K562 (cell line): ENCODE results near the gene FOXP4. TPM values are rescaled to one million over a fixed set of nuclear protein-coding genes. Genes with fewer than 3 reads are reported as not detected.

ENCODE experiments used
- ATAC-seq: fragments of 200-7000 bp; cut with Tn5 transposase; 3 replicates; pipeline ENCODE4 v1.9.1; 2020; ENCODE audit warnings: moderate library complexity
- BruUV-seq: library from RNA; stranded (reverse); fragments of 400-500 nt; replicated peaks from 2 replicates; lab custom pipeline; 2021; lab: Mats Ljungman, UMichigan
- CTCF ChIA-PET: fragments of 300-600 bp; formaldehyde crosslinking; extraction: SDS; loops from one replicate; lab custom pipeline; 2021; ENCODE audit warnings: low intra/inter-chr PET ratio; lab: Yijun Ruan, JAX
- POLR2A ChIA-PET: fragments of 300-600, 350-650 bp; sonication (Branson Sonifier 250); formaldehyde crosslinking; extraction: SDS; loops from one replicate; lab custom pipeline; 2021; ENCODE audit warnings: antibody characterized with exemption, inconsistent platforms; lab: Yijun Ruan, JAX
- DNase-seq, 4 experiments: peaks; one replicate each; pipeline versions ENCODE4 v3.0.0 to v3.0.0-alpha.2; 2011 to 2018; ENCODE audit warnings: low spot score in 3 of 4, mixed read lengths in 3 of 4; ENCODE audit errors: extremely low read depth in 1 of 4
- FAIRE-seq: peaks from 2 replicates; lab custom pipeline; 2011; peaks lifted over from hg19 to GRCh38; lab: Jason Lieb, UNC
- H2AFZ ChIP-seq: 2 replicates; pipeline ENCODE4 v1.6.0; 2011; ENCODE audit warnings: low read depth, low read length, control low read depth, inconsistent platforms
- H3K27ac ChIP-seq: fragments of 200-600 bp; 3 replicates; pipeline ENCODE4 v1.8.0; 2011; ENCODE audit warnings: low read depth, mild to moderate bottlenecking, control low read depth, inconsistent platforms, low read length, moderate library complexity, mixed read lengths; ENCODE audit errors: extremely low read depth
- H3K27me3 ChIP-seq, 2 experiments: fragments of 300-600 bp in 1 of 2; 2 replicates in 1 of 2; 3 replicates in 1 of 2; pipeline versions ENCODE4 v1.6.0 to v1.8.0; 2011; ENCODE audit warnings: inconsistent platforms in 2 of 2, low read length in 2 of 2, mild to moderate bottlenecking in 1 of 2, mixed read lengths in 1 of 2, moderate library complexity in 1 of 2; ENCODE audit not compliant: control insufficient read depth in 2 of 2, insufficient read depth in 2 of 2
- H3K36me3 ChIP-seq: fragments of 300-600 bp; 3 replicates; pipeline ENCODE4 v1.8.0; 2011; ENCODE audit warnings: mild to moderate bottlenecking, low read length, inconsistent platforms; ENCODE audit not compliant: control insufficient read depth, insufficient read depth
- H3K4me1 ChIP-seq, 2 experiments: fragments of 200-600 bp in 1 of 2; replicated peaks in 1 of 2; 2 replicates in 1 of 2; 3 replicates in 1 of 2; pipeline versions ENCODE4 v1.5.1 to v1.8.0; 2011; ENCODE audit warnings: inconsistent platforms in 2 of 2, low read length in 2 of 2, mild to moderate bottlenecking in 1 of 2, mixed read lengths in 1 of 2, moderate library complexity in 1 of 2; ENCODE audit not compliant: control insufficient read depth in 2 of 2, insufficient read depth in 2 of 2
- H3K4me2 ChIP-seq: 2 replicates; pipeline ENCODE4 v1.6.1; 2011; ENCODE audit warnings: low read length, control low read depth, inconsistent platforms, mixed read lengths; ENCODE audit not compliant: insufficient read depth
- H3K4me3 ChIP-seq: fragments of 200-600 bp; sonication (generic), shearing (Covaris generic); 2 replicates; pipeline ENCODE4 v1.5.1; 2016; ENCODE audit warnings: control low read depth, inconsistent platforms
- H3K79me2 ChIP-seq: fragments of 200-600 bp; 3 replicates; pipeline ENCODE4 v1.8.0; 2011; ENCODE audit warnings: low read length, inconsistent platforms; ENCODE audit not compliant: control insufficient read depth, insufficient read depth
- H3K9ac ChIP-seq, 2 experiments: 2 replicates each; pipeline versions ENCODE4 v1.6.0 to v1.6.1; 2011; ENCODE audit warnings: low read depth in 2 of 2, low read length in 2 of 2, control low read depth in 1 of 2, inconsistent platforms in 1 of 2, mild to moderate bottlenecking in 1 of 2, mixed read lengths in 1 of 2; ENCODE audit not compliant: insufficient read depth in 1 of 2
- H3K9me1 ChIP-seq: one replicate; pipeline ENCODE4 v1.6.0; 2011; ENCODE audit warnings: inconsistent platforms, mild to moderate bottlenecking, low read length, moderate library complexity; ENCODE audit not compliant: control insufficient read depth, insufficient read depth
- H3K9me3 ChIP-seq: replicated peaks from 2 replicates; pipeline ENCODE4 v1.5.1; 2011; ENCODE audit warnings: low read depth, low read length, inconsistent platforms; ENCODE audit not compliant: control insufficient read depth, insufficient read depth
- H4K20me1 ChIP-seq: replicated peaks from 2 replicates; pipeline ENCODE4 v1.6.1; 2011; ENCODE audit warnings: low read length, inconsistent platforms, mixed read lengths; ENCODE audit not compliant: control insufficient read depth, insufficient read depth
- ASH1L ChIP-seq: fragments of 450-650 bp; IDR thresholded peaks from 2 replicates; pipeline ENCODE4 v1.6.1; 2018; ENCODE audit warnings: borderline replicate concordance, mild to moderate bottlenecking, low read depth; ENCODE audit not compliant: partially characterized antibody
- ERF ChIP-seq: fragments of 450-650 bp; formaldehyde crosslinking; IDR thresholded peaks from 2 replicates; pipeline ENCODE4 v1.4.0; 2020; ENCODE audit warnings: mild to moderate bottlenecking, mixed read lengths
- IRF1 ChIP-seq: sonication (generic); formaldehyde crosslinking; IDR thresholded peaks from 2 replicates; pipeline ENCODE4 v1.8.0; 2022; ENCODE audit warnings: missing genetic modification reagents, mild to moderate bottlenecking, borderline replicate concordance
- MAFF ChIP-seq: IDR thresholded peaks from 2 replicates; pipeline ENCODE4 v1.6.1; 2012; ENCODE audit warnings: low read length, improper control_type of control experiment
- NR2C1 ChIP-seq, 2 experiments: fragments of 450-650 bp; IDR thresholded peaks; 2 replicates each; pipeline ENCODE4 v1.6.1; 2017; ENCODE audit warnings: mild to moderate bottlenecking in 2 of 2, antibody characterized with exemption in 1 of 2, inconsistent platforms in 1 of 2, missing compliant biosample characterization in 1 of 2, missing genetic modification characterization in 1 of 2
- PHB2 ChIP-seq: fragments of 450-650 bp; IDR thresholded peaks from 2 replicates; pipeline ENCODE4 v1.6.1; 2017; ENCODE audit warnings: low read depth
- RFX5 ChIP-seq: IDR thresholded peaks from 2 replicates; pipeline ENCODE4 v1.6.1; 2011; ENCODE audit warnings: low read depth, mild to moderate bottlenecking, improper control_type of control experiment, low read length
- SNAPC5 ChIP-seq: fragments of 250-450 bp; sonication (Bioruptor Pico); IDR thresholded peaks from 2 replicates; pipeline ENCODE4 v1.8.0; 2021; ENCODE audit warnings: moderate library complexity, mild to moderate bottlenecking, inconsistent platforms
- SRSF3 ChIP-seq: fragments of 200-400 bp; formaldehyde crosslinking; IDR thresholded peaks from 2 replicates; pipeline ENCODE4 v1.6.1; 2016; ENCODE audit warnings: mild to moderate bottlenecking, low read length, moderate library complexity; ENCODE audit not compliant: insufficient read depth
- STAG1 ChIP-seq: sonication (generic); formaldehyde crosslinking; IDR thresholded peaks from 2 replicates; pipeline ENCODE4 v1.5.0; 2020; ENCODE audit warnings: missing genetic modification reagents, borderline replicate concordance
- TOE1 ChIP-seq, 2 experiments: fragments of 450-650 bp in 1 of 2; sonication (generic) in 1 of 2; formaldehyde crosslinking in 1 of 2; IDR thresholded peaks; 2 replicates each; pipeline versions ENCODE4 v1.7.1 to v1.8.0; 2016 to 2022; ENCODE audit warnings: borderline replicate concordance in 2 of 2, mild to moderate bottlenecking in 2 of 2, antibody characterized with exemption in 1 of 2, inconsistent platforms in 1 of 2, low read depth in 1 of 2, missing genetic modification reagents in 1 of 2, moderate library complexity in 1 of 2
- USF2 ChIP-seq: sonication (generic); formaldehyde crosslinking; IDR thresholded peaks from 2 replicates; pipeline ENCODE4 v1.5.0; 2020; ENCODE audit warnings: missing genetic modification reagents
- ZNF444 ChIP-seq: fragments of 250-450 bp; sonication (Bioruptor Pico); IDR thresholded peaks from 2 replicates; pipeline ENCODE4 v1.4.0; 2020; ENCODE audit warnings: mild to moderate bottlenecking, moderate library complexity
- ZNF695 ChIP-seq: fragments of 450-650 bp; formaldehyde crosslinking; IDR thresholded peaks from 2 replicates; pipeline ENCODE4 v1.4.0; 2020; ENCODE audit warnings: mild to moderate bottlenecking, moderate library complexity
- ZNF699 ChIP-seq: fragments of 250-450 bp; sonication (Bioruptor Pico); IDR thresholded peaks from 2 replicates; pipeline ENCODE4 v1.8.0; 2021; ENCODE audit warnings: mild to moderate bottlenecking, moderate library complexity; ENCODE audit not compliant: insufficient replicate concordance
- ZNF766 ChIP-seq: fragments of 200-800 bp; sonication (Bioruptor generic); conservative IDR thresholded peaks from 2 replicates; pipeline ENCODE4 v1.6.1; 2016; ENCODE audit warnings: missing genetic modification characterization, missing compliant biosample characterization
- ZNF780A ChIP-seq: fragments of 250-450 bp; sonication (Bioruptor Pico); IDR thresholded peaks from 2 replicates; pipeline ENCODE4 v1.5.0; 2021; ENCODE audit warnings: mild to moderate bottlenecking
- WGBS: fragments of 100-300 bp; shearing (Covaris generic); methylation state at CpG from one replicate; pipeline ENCODE4 v1.1.6; 2016; ENCODE audit warnings: low coverage, mixed read lengths; ENCODE audit not compliant: insufficient coverage; ENCODE audit errors: missing lambda C conversion rate; 5-methylcytosine and 5-hydroxymethylcytosine counted together
- in situ Hi-C: fragments of 300-500 bp; cut with MboI; formaldehyde crosslinking; loops from 4 replicates; pipeline ENCODE4 v1.15.0; 2018; ENCODE audit warnings: inconsistent platforms, mixed read lengths
- intact Hi-C: fragments of 100-400 bp; cut with micrococcal nuclease; formaldehyde crosslinking; loops from 2 replicates; pipeline ENCODE4 v1.14.2; 2022
- polyA plus RNA-seq, 8 experiments: library from polyadenylated mRNA; depleted of rRNA in 4 of 8; stranded (reverse) in 5 of 8; unstranded in 3 of 8; fragments of >200 nt; fragmentation: Nextera tagmentation in 2 of 8; fragmentation: Illumina TruSeq in 1 of 8; extraction: Ambion mirVana in 2 of 8; extraction: Trizol in 1 of 8; gene quantifications; 2 replicates each; pipeline versions ENCODE4 v1.2.1 to v1.2.3, GENCODE V29; 2011 to 2014; ENCODE audit warnings: inconsistent platforms in 1 of 8, missing spikeins in 1 of 8
- total RNA-seq, 7 experiments: library from RNA; depleted of rRNA in 6 of 7; stranded (reverse); fragments of >200 nt in 6 of 7; fragmentation: Illumina TruSeq in 2 of 7; extraction: Trizol in 2 of 7; gene quantifications; 2 replicates each; pipeline versions ENCODE4 v1.2.1 to v1.2.3, GENCODE V29; 2011 to 2021; ENCODE audit warnings: low replicate concordance in 1 of 7

Gene FOXP4
- total and polyA plus RNA-seq, 9 of the 15 experiments (the other 6 are each of a cell fraction or from before 2014, with no cell fraction given): 0.11 to 29.4 (median 2.3) TPM

GRCh38 chr6:41588111-41588510 is 41.9 kb downstream of the FOXP4 start:
- CTCF ChIA-PET: no interaction called here
- TF ChIP-seq STAG1 (CRISPR knock-in tag) (no peak), ERF (CRISPR knock-in tag) (no peak), MAFF (no peak), ASH1L (no peak), SNAPC5 (CRISPR knock-in tag) (no peak), ZNF780A (CRISPR knock-in tag) (no peak), TOE1 (IDR thresholded peaks at IDR 0.05; ENCODE audit: borderline replicate concordance) (no peak), TOE1 (CRISPR knock-in tag; IDR thresholded peaks at IDR 0.05; ENCODE audit: borderline replicate concordance, low read depth) (no peak), PHB2 (no peak), ZNF444 (CRISPR knock-in tag) (no peak), ZNF766 (CRISPR knock-in tag) (no peak), NR2C1 (IDR thresholded peaks at IDR 0.05) (no peak), NR2C1 (tag; IDR thresholded peaks at IDR 0.05) (no peak), IRF1 (CRISPR knock-in tag) (no peak), ZNF695 (no peak), USF2 (CRISPR knock-in tag) (no peak), ZNF699 (CRISPR knock-in tag) (no peak), SRSF3 (no peak), RFX5 (no peak)
- H3K4me1 ChIP-seq: peaks cover 0 to 16% of the 10 kb centered on the region in 2 experiments; a peak in 1 of 5 replicates
- in situ Hi-C loops: no loop called here
- H3K4me3 ChIP-seq: no peak overlapping the region
- no TSS peak for BruUV-seq
- H3K9me3 ChIP-seq: no peaks in the 10 kb centered on the region
- DNase-seq (no peak), FAIRE-seq (no peak), ATAC-seq (no peak)
- no peaks in the 10 kb centered on the region for H3K79me2 ChIP-seq
- no peak overlapping the region for H2AFZ ChIP-seq
- peaks cover 13% of the 10 kb centered on the region; the same call in 2 of the 3 replicates for H3K36me3 ChIP-seq
- POLR2A ChIA-PET: interaction anchor here (0.9 to 1.6 kb wide), 2 partner anchors 15 kb away, joined by 3 to 6 read pairs; no protein-coding TSS in a partner anchor
- H3K27ac ChIP-seq: no peak overlapping the region
- 0 out of 2 replicates have a peak, but pooled peaks cover 7% of the 10 kb centered on the region for H4K20me1 ChIP-seq
- WGBS: 79% methylated on average over 15 of the region's 15 CpGs
- H3K4me2 ChIP-seq: no peak overlapping the region
- no peaks in the 10 kb centered on the region for H3K27me3 ChIP-seq
- intact Hi-C loops: no loop called here
- H3K9ac ChIP-seq: no peak overlapping the region
- no peaks in the 10 kb centered on the region for H3K9me1 ChIP-seq
